GM23248 (cell line): ENCODE measurements around the gene ASIC2.

Experiments used
- EZH2 ChIP-seq: fragments of 200-600 bp; sonication (generic); IDR thresholded peaks from 2 replicates; pipeline ENCODE4 v1.6.1; 2018; ENCODE audit warnings: antibody characterized with exemption, mild to moderate bottlenecking; ENCODE audit not compliant: insufficient read depth, poor library complexity, severe bottlenecking
- EZH2phosphoT487 ChIP-seq: fragments of 200-600 bp; sonication (generic); IDR thresholded peaks from 2 replicates; pipeline ENCODE4 v1.6.1; 2018; ENCODE audit warnings: antibody characterized with exemption, moderate library complexity, mild to moderate bottlenecking, low read depth; ENCODE audit not compliant: insufficient read depth

DNA sequence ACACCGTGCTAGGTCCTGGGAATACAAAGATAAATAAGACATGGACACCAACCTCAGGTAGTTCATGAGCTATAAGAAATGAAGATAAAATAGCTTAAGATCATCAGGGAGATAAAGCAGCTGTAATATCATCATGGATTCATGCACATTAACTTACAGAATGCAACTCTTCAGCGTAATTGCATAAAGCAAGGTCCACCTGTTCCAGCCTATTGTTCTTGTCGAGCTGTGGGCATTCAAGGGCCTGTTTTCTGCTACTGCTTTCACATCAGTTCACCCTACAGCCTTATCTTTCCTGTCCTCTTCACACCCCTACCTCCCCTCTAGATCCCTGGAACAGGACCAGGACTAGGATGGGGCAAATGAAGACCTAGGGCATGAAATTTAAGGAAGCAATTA is 167.5 kb downstream of the ASIC2 start:
- TF ChIP-seq EZH2phosphoT487 = no peak
- no peak for TF ChIP-seq EZH2
